DMS153 treated with DMSO at 0.1 percent for 48 hours (cell line): Measurements from ENCODE around the gene AMY1C.
A peak's percentile ranks its signal among the peaks of the same experiment; 100 is the strongest.
"Not testable (repeated sequence)": the region's sequence is repeated elsewhere in the genome, so short reads cannot be mapped to it uniquely, and the experiment has no call there.

ENCODE experiments used
- DNase-seq: peaks from one replicate; lab custom pipeline; 2025; ENCODE audit not compliant: unreplicated experiment; lab: John Stamatoyannopoulos, UW

The AMY1C gene

GRCh38 chr1:103749598-103749997 is at the start of gene AMY1C:
Gene AMY1C, plus strand, starts transcription at chr1:103749898. Its CDS starts 572 bp downstream, at chr1:103750470.
- not testable (repeated sequence) for DNase-seq

- DNase-seq, result not testable (repeated sequence)
Observed at GRCh38 chr1:103700669-103701068, 49.0 kb upstream of the AMY1C start.

- DNase-seq, result not testable (repeated sequence)
Observed at GRCh38 chr1:103701256-103701655, 48.4 kb upstream of the AMY1C start.

- not testable (repeated sequence) for DNase-seq
Observed at GRCh38 chr1:103707670-103708069, 42.0 kb upstream of the AMY1C start.

GRCh38 chr1:103710381-103710780 is 39.3 kb upstream of the AMY1C start:
- DNase-seq, result not testable (repeated sequence)

GRCh38 chr1:103717404-103717803 is 32.3 kb upstream of the AMY1C start:
- not testable (repeated sequence) for DNase-seq

GRCh38 chr1:103721473-103721872 is 28.2 kb upstream of the AMY1C start:
- not testable (repeated sequence) for DNase-seq

- not testable (repeated sequence) for DNase-seq
Observed at GRCh38 chr1:103735334-103735733, 14.4 kb upstream of the AMY1C start.

GRCh38 chr1:103738031-103738430 is 11.7 kb upstream of the AMY1C start:
- not testable (repeated sequence) for DNase-seq

GRCh38 chr1:103744449-103744848 is 5.2 kb upstream of the AMY1C start:
- DNase-seq, result not testable (repeated sequence)

GRCh38 chr1:103745040-103745439 is 4.7 kb upstream of the AMY1C start:
- not testable (repeated sequence) for DNase-seq

GRCh38 chr1:103748273-103748672 is 1.4 kb upstream of the AMY1C start:
- not testable (repeated sequence) for DNase-seq

- no peak for DNase-seq
Observed at GRCh38 chr1:103761896-103762295, 12.2 kb downstream of the AMY1C start.

GRCh38 chr1:103779932-103780331 is 30.2 kb downstream of the AMY1C start:
- DNase-seq, result no peak

GRCh38 chr1:103783944-103784377 is 34.3 kb downstream of the AMY1C start:
- no peak for DNase-seq

- peak; percentile 34 for DNase-seq
Observed at GRCh38 chr1:103788377-103788776, 38.7 kb downstream of the AMY1C start.

- no peak for DNase-seq
Observed at GRCh38 chr1:103790172-103790571, 40.5 kb downstream of the AMY1C start.
